Neuronal stem cell (in vitro differentiated cells): Measurements from ENCODE around the gene PPP1R1B.

Experiments
- DNase-seq: peaks from one replicate; pipeline ENCODE4 v3.0.0-alpha.2; 2013; ENCODE audit warnings: low spot score
- H2AFZ ChIP-seq: one replicate; pipeline ENCODE4 v1.6.1; 2013; ENCODE audit warnings: mild to moderate bottlenecking, low read length, inconsistent platforms
- H2AK5ac ChIP-seq: 2 replicates; pipeline ENCODE4 v1.6.1; 2013; ENCODE audit warnings: low read depth, mild to moderate bottlenecking, inconsistent platforms, low read length, moderate library complexity, mixed read lengths
- H2BK120ac ChIP-seq: 2 replicates; pipeline ENCODE4 v1.6.1; 2013; ENCODE audit warnings: low read depth, mild to moderate bottlenecking, inconsistent platforms, low read length, moderate library complexity, mixed read lengths
- H2BK12ac ChIP-seq: one replicate; pipeline ENCODE4 v1.6.1; 2013; ENCODE audit warnings: low read length, inconsistent platforms
- H2BK15ac ChIP-seq: 2 replicates; pipeline ENCODE4 v1.6.1; 2013; ENCODE audit warnings: mild to moderate bottlenecking, low read length, inconsistent platforms, mixed read lengths
- H2BK5ac ChIP-seq: one replicate; pipeline ENCODE4 v1.6.1; 2013; ENCODE audit warnings: inconsistent platforms, mild to moderate bottlenecking, low read length, moderate library complexity
- H3K14ac ChIP-seq: one replicate; pipeline ENCODE4 v1.6.1; 2013; ENCODE audit warnings: low read length, inconsistent platforms
- H3K18ac ChIP-seq: 2 replicates; pipeline ENCODE4 v1.6.1; 2013; ENCODE audit warnings: low read length, inconsistent platforms
- H3K23ac ChIP-seq: 2 replicates; pipeline ENCODE4 v1.6.1; 2013; ENCODE audit warnings: low read depth, mild to moderate bottlenecking, mixed read lengths, low read length, inconsistent platforms; ENCODE audit not compliant: poor library complexity
- H3K27ac ChIP-seq: replicated peaks from 3 replicates; pipeline ENCODE4 v1.5.1; 2013; ENCODE audit warnings: low read length, inconsistent platforms
- H3K27me3 ChIP-seq, 3 experiments: 2 replicates each; pipeline ENCODE4 v1.6.1; 2013; ENCODE audit warnings: low read length in 3 of 3, mild to moderate bottlenecking in 2 of 3, inconsistent platforms in 1 of 3, low read depth in 1 of 3, mixed read lengths in 1 of 3, moderate library complexity in 1 of 3; ENCODE audit not compliant: control insufficient read depth in 3 of 3, insufficient read depth in 3 of 3
- H3K36me3 ChIP-seq, 2 donors: replicated peaks in 1 of 2; 2 replicates each; pipeline ENCODE4 v1.6.1; 2013; ENCODE audit warnings: low read length in 2 of 2; ENCODE audit not compliant: control insufficient read depth in 2 of 2, insufficient read depth in 2 of 2
- H3K4ac ChIP-seq: 2 replicates; pipeline ENCODE4 v1.6.1; 2013; ENCODE audit warnings: inconsistent platforms, mild to moderate bottlenecking, low read length, moderate library complexity
- H3K4me1 ChIP-seq, 2 donors: 1 replicate in 1 of 2; 2 replicates in 1 of 2; pipeline ENCODE4 v1.6.1; 2013; ENCODE audit warnings: low read length in 2 of 2, low read depth in 1 of 2; ENCODE audit not compliant: control insufficient read depth in 2 of 2, insufficient read depth in 1 of 2
- H3K4me2 ChIP-seq: one replicate; pipeline ENCODE4 v1.6.1; 2013; ENCODE audit warnings: mild to moderate bottlenecking, low read length, inconsistent platforms; ENCODE audit not compliant: insufficient read depth, poor library complexity, severe bottlenecking
- H3K4me3 ChIP-seq, 2 donors: 2 replicates each; pipeline ENCODE4 v1.5.1; 2013; ENCODE audit warnings: low read length in 2 of 2, mild to moderate bottlenecking in 2 of 2, inconsistent platforms in 1 of 2, moderate library complexity in 1 of 2
- H3K79me1 ChIP-seq: one replicate; pipeline ENCODE4 v1.6.1; 2013; ENCODE audit warnings: low read depth, mild to moderate bottlenecking, inconsistent platforms, low read length, moderate library complexity
- H3K9ac ChIP-seq: one replicate; pipeline ENCODE4 v1.6.1; 2013; ENCODE audit warnings: mild to moderate bottlenecking, low read depth, low read length, inconsistent platforms; ENCODE audit not compliant: poor library complexity
- H3K9me3 ChIP-seq, 2 donors: replicated peaks in 1 of 2; 2 replicates each; pipeline versions ENCODE3 to v1.6.1; 2013; ENCODE audit warnings: low read length in 2 of 2, mild to moderate bottlenecking in 2 of 2, inconsistent platforms in 1 of 2, low read depth in 1 of 2, mixed read lengths in 1 of 2, moderate library complexity in 1 of 2; ENCODE audit not compliant: control insufficient read depth in 2 of 2, insufficient read depth in 1 of 2
- H4K8ac ChIP-seq: one replicate; pipeline ENCODE4 v1.6.1; 2013; ENCODE audit warnings: low read depth, mild to moderate bottlenecking, inconsistent platforms, low read length, moderate library complexity
- H4K91ac ChIP-seq: one replicate; pipeline ENCODE4 v1.6.1; 2013; ENCODE audit warnings: low read length, low read depth, mild to moderate bottlenecking, inconsistent platforms; ENCODE audit not compliant: poor library complexity
- WGBS, 2 donors: extraction: QIAGEN DNeasy Blood & Tissue Kit; methylation state at CpG; one replicate each; pipeline ENCODE4 v1.1.7; 2013; ENCODE audit warnings: missing lambda C conversion rate in 2 of 2, mixed read lengths in 1 of 2; ENCODE audit not compliant: insufficient read length in 2 of 2, insufficient replicate concordance in 1 of 2; ENCODE audit errors: extremely low coverage in 2 of 2; 5-methylcytosine and 5-hydroxymethylcytosine counted together

The PPP1R1B gene

GRCh38 chr17:39660397-39661385 is 33.9 kb downstream of the PPP1R1B start:
- Histone ChIP-seq H2AFZ (no peak overlapping the region), H3K9ac (peak overlapping the region; percentile 70), H3K4me3 (no peak overlapping the region), H3K36me3 (peaks cover 37 to 62% of the 10 kb centered on the region in 2 donors), H4K91ac (no peak overlapping the region), H2AK5ac (no peak overlapping the region), H2BK120ac (no peak overlapping the region), H2BK12ac (peak overlapping the region; percentile 16), H3K27ac (no peak overlapping the region), H2BK15ac (peak overlapping the region; percentile 24), H2BK5ac (peak overlapping the region; percentile 5), H3K23ac (peak overlapping the region; percentile 34), H3K18ac (peak overlapping the region; percentile 35), H3K79me1 (peaks cover 11% of the 10 kb centered on the region), H3K14ac (no peak overlapping the region), H4K8ac (no peak overlapping the region), H3K27me3 (peaks cover 0 to under 1% (median 0%) of the 10 kb centered on the region in 3 experiments), H3K9me3 (no peaks in the 10 kb centered on the region), H3K4me2 (no peak overlapping the region), H3K4ac (no peak overlapping the region), H3K4me1 (peaks cover 0 to 17% of the 10 kb centered on the region in 2 donors)
- no peak for DNase-seq
- no CpG with 5 or more reads among the region's 35 CpGs for WGBS, 2 donors

GRCh38 chr17:39661744-39662541 is 35.2 kb downstream of the PPP1R1B start:
- Histone ChIP-seq H3K36me3 (peaks cover 37 to 55% of the 10 kb centered on the region in 2 donors), H2AFZ (no peak overlapping the region), H2AK5ac (peak overlapping the region; percentile 92), H3K18ac (peak overlapping the region; percentile 17), H2BK5ac (peak overlapping the region; percentile 3), H4K91ac (no peak overlapping the region), H3K4me3 (no peak overlapping the region), H3K14ac (no peak overlapping the region), H3K4me1 (peaks cover 4 to 23% of the 10 kb centered on the region in 2 donors), H3K4me2 (peak overlapping the region; percentile 18), H2BK120ac (no peak overlapping the region), H3K9me3 (no peaks in the 10 kb centered on the region), H4K8ac (no peak overlapping the region), H3K27ac (no peak overlapping the region), H2BK12ac (no peak overlapping the region), H3K4ac (no peak overlapping the region), H3K79me1 (peaks cover 11% of the 10 kb centered on the region), H3K27me3 (peaks cover 0 to 11% (median 0%) of the 10 kb centered on the region in 3 experiments), H3K9ac (peak overlapping the region; percentile 9), H3K23ac (peak overlapping the region; percentile 35), H2BK15ac (no peak overlapping the region)
- no CpG with 5 or more reads among the region's 8 CpGs for WGBS, 2 donors
- no peak for DNase-seq

GRCh38 chr17:39662551-39663339 is 36.0 kb downstream of the PPP1R1B start:
- Histone ChIP-seq H3K4me1 (peaks cover 6 to 24% of the 10 kb centered on the region in 2 donors), H3K9ac (peak overlapping the region; percentile 63), H3K27ac (peak overlapping the region; percentile 54), H3K23ac (peak overlapping the region; percentile 43), H2AK5ac (peak overlapping the region; percentile 92), H3K4me3 (no peak overlapping the region), H3K27me3 (peaks cover 0 to 19% (median 0%) of the 10 kb centered on the region in 3 experiments), H3K79me1 (peaks cover 13% of the 10 kb centered on the region), H2BK120ac (peak overlapping the region; percentile 47), H3K4ac (no peak overlapping the region), H3K36me3 (peaks cover 34 to 52% of the 10 kb centered on the region in 2 donors), H3K14ac (no peak overlapping the region), H3K4me2 (peak overlapping the region; percentile 18), H3K9me3 (no peaks in the 10 kb centered on the region), H2BK12ac (peak overlapping the region; percentile 30), H3K18ac (peak overlapping the region; percentile 92), H2AFZ (no peak overlapping the region), H2BK5ac (peak overlapping the region; percentile 90), H4K91ac (no peak overlapping the region), H4K8ac (no peak overlapping the region), H2BK15ac (no peak overlapping the region)
- no peak for DNase-seq
- WGBS, 2 donors, result no CpG with 5 or more reads among the region's 22 CpGs
